Renal cortex interstitium (tissue), 11 donors: ENCODE results near the gene CD72. TPM values are rescaled to one million over a fixed set of nuclear protein-coding genes. Genes with fewer than 3 reads are reported as not detected.
A peak's percentile ranks its signal among the peaks of the same experiment; 100 is the strongest.
"Not testable (repeated sequence)": the region's sequence is repeated elsewhere in the genome, so short reads cannot be mapped to it uniquely, and the experiment has no call there.

Source experiments
- DNase-seq, 11 donors: peaks; one replicate each; pipeline ENCODE4 v3.0.0-alpha.2; 2013; ENCODE audit warnings: low read depth in 9 of 11, low spot score in 4 of 11; ENCODE audit errors: extremely low read depth in 1 of 11
- polyA plus RNA-seq, 3 donors: library from polyadenylated mRNA; unstranded; fragments of 120-200 nt; gene quantifications; one replicate each; pipeline ENCODE4 v1.2.1, GENCODE V29; 2013; ENCODE audit not compliant: insufficient read length in 3 of 3

Gene CD72
- polyA plus RNA-seq, 3 donors, result 2.4 to 3.9 (median 2.7) TPM

DNA sequence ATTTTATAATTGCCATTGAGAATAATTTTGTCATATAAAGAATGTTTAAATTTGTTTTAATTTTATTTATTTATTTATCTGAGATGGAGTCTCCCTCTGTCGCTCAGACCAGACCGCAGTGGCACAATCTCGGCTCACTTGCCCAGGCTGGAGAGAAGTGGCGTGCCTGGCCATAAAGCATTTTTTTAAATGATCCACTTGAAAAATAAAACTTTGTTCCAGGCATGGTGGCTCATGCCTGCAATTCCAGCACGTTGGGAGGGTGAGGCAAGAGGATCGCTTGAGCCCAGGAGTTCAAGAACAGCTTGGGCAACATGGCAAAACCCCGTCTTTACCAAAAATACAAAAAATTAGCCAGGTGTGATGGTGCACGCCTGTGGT, 34.6 kb upstream of the CD72 start:
- DNase-seq, result no peak

DNA sequence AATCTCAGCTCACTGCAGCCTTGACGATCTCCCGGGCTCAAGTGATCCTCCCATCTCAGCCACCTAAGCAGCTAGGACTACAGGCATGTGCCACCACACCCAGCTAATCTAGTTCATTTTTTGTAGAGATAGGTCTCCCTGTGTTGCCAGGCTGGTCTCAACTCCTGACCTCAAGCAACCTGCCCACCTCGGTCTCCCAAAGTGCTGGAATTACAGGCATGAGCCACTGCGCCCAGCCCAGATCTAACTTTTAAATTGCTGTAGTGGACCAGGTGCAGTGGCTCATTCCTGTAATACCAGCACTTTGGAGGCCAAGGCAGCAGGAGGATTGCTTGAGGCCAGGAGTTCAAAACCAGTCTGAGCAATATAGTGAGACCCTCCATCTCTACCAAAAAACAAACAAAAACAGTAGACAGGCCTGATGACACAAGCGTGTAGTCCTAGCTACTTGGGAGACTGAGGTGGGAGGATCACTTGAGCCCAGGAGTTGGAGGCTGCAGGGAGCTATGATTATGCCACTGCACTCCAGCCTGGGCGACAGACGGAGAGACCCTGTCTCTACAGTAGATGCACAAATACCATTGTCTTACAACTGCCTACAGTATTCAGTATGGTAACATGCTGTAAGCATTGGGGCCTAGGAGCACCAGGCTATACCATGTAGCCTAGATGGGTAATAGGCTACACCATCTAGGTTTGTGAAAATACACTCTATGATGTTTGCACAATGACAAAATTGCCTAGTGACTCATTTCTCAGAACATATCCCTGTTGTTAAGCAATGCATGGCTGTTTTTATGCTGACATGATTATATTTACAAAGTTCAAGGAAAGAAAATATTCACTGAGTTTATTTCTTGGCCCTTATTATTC, 34.0 kb upstream of the CD72 start:
- no peak for DNase-seq

DNA sequence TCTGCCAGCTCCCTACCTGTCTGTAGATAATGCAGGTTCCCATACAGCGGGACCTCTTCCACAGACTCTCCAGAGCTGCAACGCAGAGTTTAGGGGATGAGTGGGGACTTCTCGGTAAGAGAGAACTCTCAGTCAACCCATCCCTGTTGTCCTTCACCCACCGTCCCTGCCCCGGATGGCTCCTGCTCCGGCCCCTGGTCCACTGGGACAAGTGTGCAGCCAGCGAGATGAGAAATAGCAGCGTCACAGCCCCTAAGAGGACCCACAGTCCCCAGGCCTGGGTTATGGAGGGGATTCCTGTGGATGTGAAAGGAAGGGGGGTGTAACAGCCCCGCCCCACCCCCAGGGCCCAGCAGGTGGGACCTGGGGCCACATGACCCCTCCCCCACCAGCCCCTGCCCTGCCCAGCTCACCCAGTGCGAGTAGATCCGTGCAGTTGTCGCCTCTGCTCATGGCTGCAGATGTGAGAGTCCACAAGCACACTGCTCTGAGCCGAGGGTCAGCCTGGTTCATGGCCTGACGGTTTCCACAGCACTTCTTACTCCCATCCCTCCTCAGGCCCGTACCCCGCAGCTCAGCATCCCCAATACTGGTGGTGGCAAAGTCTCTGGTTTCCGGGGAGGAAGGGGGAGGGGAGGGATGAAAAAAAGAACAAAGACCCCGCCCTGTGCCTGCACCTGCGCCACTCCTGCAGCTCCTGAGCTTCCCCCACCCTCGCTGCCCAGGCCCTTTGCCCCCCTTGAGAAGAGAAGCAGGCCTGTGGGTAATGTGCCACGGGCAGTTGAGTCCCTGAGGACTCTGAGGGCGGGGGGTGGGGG, 32.3 kb upstream of the CD72 start, which contains the start of gene SIT1:
TSS of gene SIT1 (minus strand) at position 591 of the 818 bp plus-strand sequence. CDS start at position 513, 78 bp downstream.
- no peak for DNase-seq

DNA sequence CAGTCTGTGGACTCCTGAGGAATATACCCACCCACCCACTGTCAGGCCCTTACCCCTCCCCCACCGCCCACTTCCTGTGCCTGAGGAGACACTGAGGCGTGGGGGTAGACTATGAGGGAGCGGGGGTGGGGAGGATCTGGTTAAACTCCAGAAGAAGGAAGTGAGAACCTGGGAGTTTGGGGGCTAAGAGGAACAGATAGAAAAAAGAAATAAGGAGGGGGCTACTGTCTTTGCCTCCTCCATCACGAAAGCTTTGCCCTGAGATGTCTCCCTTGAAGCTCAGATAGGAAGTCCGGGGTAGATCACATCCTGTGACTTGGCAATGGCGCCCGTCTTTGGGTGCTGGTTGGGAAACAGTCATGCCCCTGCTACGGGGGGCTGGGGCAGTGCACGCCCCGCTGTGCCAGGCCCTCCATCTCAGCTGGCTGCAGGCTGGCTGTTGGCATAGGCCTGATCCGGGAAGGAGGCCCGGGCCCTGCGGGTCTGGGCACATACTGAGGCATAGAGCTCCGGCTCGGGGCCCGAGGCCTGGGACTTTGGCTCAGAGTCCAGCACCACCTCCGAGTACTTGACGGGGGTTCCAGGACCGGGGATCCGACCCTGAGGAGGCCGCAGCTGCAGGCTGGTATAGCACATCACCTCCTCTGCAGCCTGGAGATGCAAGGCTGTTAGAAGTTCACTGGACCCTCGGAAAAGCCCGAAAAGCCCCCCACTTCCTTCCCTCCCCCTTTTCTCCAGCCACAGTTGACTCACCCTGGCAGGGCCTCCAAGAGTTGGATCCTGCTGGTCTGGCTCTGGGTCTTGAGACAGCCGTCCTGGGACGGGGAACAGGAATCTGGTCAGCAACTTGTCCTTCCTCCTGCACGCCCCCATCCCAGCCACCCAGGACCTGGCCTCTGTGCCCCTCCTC, 31.5 kb upstream of the CD72 start:
- DNase-seq, result no peak

DNA sequence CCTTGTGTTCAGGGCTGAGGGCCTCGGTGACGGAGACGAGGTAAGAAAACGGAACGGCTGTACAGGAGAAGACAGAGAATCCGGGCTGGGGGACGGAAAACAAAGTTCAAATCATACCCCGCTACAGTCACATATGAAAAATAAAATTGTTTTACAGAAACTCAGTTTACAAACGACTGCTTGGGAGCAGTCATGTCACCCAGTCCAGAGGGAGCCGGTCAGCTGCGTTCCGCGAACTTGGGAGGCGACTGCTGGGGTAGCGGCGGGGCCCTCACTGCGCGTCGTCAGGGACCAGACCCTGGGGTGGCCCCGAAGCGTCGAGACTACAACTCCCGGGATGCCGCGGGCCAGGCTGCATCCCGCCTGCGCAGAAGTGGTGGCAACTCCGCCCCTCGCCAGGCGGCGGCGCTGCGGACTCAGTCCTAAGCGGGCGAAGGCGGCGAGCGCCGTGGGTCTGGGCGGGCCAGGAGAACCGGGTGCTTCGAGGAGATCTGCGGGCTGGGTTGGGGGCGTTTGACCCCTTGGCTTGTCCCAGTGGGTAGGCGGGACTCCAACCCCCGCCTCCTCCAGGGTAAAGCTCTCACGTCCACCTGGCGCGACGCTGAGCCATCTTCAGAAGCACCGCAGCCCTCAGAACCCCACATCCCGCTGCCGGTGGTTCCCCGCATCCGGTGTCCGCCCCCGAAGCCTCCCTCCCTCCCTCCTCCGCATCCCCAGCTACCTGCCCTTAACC, 28.5 kb upstream of the CD72 start:
- peak; percentile 84 to 93 (median 90) for DNase-seq

DNA sequence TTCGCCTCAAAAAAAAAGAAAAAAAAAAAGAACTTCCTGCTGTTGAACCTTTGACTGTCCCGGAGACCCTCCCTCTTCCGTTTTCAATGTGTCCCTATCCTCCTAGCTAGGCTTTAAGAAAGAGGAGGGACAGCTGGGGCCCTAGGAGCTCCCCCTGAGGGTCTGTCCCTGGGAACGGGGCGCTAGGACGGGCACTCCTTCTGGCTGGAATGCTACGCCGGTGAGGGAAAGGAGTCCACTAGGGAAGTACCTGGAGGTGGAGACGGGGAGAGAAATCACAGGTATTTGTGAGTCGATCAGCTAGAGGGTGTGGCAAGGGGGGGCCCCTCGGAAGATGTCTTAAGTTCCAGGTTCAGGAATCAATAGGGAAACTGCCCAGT, 27.9 kb upstream of the CD72 start:
- peak in 7 of 11 donors; percentile 50 to 71 (median 57) for DNase-seq

DNA sequence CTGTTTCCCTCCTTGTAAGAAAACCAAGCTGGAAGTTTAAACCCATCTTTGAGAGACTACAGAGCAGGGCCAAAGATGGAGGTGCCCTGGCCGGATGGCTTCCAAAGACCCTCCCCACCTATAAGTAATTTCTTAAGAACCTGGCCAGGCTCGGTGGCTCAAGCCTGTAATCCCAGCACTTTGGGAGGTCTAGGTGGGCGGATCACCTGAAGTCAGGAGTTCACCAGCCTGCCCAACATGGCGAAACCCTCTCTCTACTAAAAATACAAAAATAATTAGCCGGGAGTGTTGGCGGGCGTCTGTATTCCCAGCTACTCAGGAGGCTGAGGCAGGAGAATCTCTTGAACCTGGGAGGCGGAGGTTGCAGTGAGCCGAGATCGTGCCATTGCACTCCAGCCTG, 27.5 kb upstream of the CD72 start:
- DNase-seq, result not testable (repeated sequence)

DNA sequence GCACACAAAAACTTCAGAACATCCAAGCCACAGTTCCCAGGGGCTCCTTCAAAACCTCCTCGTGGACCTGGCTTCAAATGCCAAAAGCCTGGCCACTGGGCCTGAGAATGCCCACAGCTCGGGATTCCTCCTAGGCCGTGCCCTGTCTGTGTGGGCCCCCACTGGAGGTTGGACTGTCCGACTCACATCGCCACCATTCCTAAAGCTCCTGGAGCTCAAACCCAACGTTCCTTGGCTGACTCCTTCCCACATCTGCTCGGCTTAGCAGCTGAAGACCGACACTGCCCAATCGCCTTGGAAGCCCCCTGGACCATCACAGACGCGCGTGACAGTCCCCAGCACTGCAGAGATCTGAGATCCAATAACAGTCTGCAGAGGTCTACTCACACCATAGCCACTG, 24.8 kb upstream of the CD72 start:
- no peak for DNase-seq

DNA sequence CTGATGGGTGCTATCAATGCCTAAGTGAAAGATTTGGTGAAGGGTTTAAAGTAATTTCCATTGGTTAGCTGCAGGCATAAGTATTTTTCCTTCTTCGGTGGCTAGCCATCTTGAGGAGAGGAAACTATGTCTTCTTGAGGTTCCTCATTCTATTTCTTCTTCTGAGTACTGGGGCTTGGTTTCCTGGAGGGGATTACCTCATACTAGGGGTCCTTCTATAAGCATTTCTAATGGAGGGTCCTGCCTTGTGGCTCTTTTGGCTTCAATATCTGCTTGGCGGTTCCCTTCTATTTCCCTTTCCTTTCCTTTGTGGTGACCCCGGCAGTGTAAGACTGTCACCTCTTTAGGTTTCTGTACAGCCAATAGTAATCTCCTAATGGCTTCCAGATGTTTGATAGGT, 23.3 kb upstream of the CD72 start:
- DNase-seq, result not testable (repeated sequence)

DNA sequence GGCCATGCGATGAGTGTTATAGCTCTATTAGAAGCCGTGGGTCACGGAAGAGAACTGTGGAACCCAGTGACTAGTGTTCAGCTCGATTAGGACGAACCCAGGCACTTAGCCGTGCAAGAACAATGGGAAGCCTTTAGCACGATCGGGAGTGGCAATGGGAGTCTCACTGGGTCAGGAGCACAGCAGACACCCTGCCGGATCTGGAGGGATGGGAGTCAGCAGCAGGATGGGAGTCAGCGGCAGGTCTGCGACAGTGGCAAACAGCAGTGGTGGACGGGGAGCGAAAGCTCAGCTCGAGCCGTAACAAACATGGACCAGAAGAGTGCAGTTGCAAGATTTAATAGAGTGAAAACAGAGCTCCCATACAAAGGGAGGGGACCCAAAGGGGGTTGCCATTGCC, 22.2 kb upstream of the CD72 start:
- not testable (repeated sequence) for DNase-seq

DNA sequence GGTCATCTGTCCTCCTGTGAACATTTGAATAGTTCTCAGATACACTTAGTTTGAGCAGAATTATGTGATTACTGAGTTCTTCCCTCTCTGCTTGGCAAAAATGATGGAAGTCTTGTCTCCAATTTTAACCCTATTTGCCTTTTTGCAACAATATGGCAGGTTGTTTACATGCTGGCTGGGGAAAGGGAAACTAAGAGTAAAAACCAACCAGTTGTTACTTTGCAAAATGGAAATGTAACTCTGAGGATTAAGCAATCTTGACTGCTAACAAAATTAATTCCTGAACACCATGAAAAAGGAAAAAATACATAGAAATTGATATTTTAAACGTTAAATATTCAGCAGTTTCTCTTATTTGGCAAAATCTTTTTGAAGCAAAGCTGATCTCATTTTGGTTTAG, 21.4 kb upstream of the CD72 start:
- no peak for DNase-seq

DNA sequence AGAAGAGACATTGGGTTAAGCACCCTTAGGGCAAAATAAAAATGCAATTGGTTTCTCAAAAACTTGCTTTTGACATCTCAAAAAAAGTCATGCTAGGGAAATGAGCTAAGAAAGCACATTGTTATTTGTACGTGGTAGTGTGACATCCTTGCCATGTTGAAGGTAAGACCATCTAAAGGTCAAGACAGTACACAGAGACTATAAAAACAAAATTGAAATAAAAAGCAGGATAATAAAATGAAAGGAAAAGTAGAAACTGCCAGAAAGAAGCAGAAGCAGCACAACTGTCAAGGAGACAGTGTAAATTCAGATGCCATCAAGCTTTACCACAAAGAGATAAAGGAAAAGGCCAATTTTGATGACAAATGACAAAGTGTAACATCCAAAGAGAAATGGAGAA, 21.0 kb upstream of the CD72 start:
- not testable (repeated sequence) for DNase-seq

DNA sequence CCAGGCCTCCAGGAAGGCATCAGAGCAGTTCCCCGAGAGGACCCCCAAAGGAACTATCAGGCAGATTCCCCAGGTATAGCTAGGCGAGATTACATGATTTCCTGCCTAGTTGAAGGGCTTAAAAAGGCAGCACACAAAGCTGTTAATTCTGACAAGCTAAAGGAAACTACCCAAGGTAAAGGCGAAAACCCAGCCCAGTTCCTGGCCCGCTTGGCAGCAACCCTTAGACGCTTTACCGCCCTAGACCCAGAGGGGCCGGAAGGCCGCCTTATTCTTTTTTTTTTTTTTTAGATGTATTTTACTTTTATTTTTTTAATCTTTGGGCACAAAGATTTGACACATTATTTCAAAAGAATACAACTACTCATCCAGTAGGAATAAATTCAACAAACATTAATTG, 20.5 kb upstream of the CD72 start:
- not testable (repeated sequence) for DNase-seq

DNA sequence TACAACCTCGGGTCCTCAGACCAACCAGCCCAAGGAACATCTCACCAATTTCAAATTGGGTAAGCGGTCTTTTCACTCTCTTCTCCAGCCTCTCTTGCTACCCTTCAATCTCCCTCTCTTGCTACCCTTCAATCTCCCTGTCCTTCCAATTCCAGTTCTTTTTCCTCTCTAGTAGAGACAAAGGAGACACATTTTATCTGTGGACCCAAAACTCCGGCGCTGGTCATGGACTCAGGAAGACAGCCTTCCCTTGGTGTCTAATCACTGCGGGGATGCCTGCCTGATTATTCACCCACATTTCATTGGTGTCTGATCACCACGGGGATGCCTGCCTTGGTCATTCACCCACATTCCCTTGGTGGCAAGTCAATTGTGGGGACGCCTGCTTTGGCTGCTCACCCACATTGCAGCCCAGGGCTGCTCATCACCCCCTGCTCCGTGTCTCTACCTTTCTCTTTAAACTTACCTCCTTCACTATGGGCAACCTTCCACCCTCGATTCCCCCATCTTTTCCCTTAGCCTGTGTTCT, 19.3 kb upstream of the CD72 start:
- not testable (repeated sequence) for DNase-seq

DNA sequence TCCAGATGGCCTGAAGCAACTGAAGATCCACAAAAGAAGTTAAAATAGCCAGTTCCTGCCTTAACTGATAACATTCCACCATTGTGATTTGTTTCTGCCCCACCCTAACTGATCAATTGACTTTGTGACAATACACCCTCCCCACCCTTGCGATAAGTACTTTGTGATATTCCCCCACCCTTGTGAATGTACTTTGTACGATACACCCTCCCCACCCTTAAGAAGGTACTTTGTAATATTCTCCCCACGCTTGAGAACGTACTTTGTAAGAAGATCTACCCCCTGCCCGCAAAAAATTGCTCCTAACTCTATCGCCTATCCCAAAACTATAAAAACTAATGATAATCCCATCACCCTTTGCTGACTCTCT, 18.6 kb upstream of the CD72 start:
- DNase-seq, result not testable (repeated sequence)

DNA sequence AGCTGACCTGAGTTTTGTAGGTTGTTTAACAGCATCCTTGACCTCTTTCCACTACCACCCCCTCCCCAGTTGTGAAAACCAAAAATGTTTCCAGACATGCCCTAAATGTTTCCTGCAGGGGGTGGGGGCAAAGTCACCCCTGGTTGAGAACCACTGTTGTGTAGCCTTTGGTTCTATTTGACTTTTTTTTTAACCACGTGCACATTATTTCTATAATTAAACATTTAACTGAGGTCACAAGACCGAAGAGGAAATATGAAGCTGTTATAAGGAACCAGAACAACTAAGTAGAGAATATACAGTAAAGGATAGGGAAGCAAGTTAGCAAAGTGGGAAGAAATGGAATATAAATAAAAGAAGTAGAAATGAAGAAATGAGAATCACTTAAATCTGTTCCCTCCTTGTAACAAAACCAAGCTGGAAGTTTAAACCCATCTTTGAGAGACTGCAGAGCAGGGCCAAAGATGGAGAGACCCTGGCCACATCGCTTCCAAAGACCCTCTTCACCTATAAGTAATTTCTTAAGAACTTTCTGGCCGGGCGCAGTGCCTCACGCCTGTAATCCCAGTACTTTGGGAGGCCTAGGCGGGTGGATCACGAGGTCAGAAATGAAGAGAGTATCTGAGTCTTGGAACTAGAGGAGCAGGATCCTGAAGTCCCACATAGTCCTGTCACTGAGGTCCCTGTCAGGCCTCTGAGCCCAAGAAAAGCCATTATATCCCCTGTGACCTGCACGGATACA, 18.1 kb upstream of the CD72 start:
- no peak for DNase-seq

DNA sequence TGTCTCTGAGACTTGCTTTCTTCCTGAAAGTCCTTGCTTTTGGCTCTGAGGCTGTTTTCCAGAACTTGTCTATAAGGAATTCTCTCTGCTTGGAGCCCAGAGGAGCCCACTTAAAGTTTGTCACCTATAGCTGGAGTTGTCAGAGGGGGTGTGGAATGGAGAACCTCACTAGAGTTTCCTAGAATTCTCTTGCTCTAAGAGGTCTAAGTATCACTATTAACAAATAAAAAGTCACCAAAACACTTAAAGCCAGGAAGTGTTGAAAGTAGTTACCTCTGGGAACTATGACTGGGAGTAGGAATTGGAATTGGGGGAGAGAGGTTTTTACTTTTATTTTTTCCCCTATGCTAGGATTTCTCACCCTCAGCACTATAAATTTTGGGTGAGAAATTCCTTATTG, 17.5 kb upstream of the CD72 start:
- no peak for DNase-seq

DNA sequence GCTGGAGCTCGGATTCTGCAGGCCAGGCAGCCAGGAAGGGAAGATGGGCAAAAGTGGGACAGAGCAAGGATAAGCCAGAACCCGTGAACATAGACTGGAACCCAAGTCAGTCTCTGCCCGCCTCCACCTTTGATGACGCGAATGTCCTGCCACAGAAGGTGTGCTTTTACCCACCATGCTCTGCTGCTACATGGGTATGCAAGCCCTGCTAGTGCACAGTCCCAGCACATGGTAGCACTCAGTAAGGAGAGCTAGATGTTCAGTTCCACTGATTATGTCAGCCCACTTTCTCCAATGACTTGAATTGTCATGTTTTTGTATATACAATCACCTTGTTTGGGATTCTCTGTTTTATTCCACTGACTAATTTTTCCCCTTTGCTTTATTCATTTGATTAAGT, 11.4 kb upstream of the CD72 start:
- no peak for DNase-seq
